Measurements from ENCODE around the gene FCRLB.
A peak's percentile ranks its signal among the peaks of the same experiment; 100 is the strongest.

Gene FCRLB

GRCh38 chr1:161718559-161719324, 2.6 kb upstream of the FCRLB start:
- Histone ChIP-seq H3K4me3 (no peak overlapping the region), H3K27ac (no peak overlapping the region)

GRCh38 chr1:161719325-161719611, 2.1 kb upstream of the FCRLB start:
- Histone ChIP-seq H3K4me3 (no peak overlapping the region), H3K27ac (no peak overlapping the region)

- Histone ChIP-seq H3K27ac (no peak overlapping the region), H3K4me3 (no peak overlapping the region)
Observed at GRCh38 chr1:161720422-161720821, 922 bp upstream of the FCRLB start.

- Histone ChIP-seq H3K27ac (no peak overlapping the region), H3K4me3 (no peak overlapping the region)
Observed at GRCh38 chr1:161721738-161722343, 497 bp downstream of the FCRLB start.

- Histone ChIP-seq H3K4me3 (no peak overlapping the region), H3K27ac (no peak overlapping the region)
Observed at GRCh38 chr1:161722406-161722805, 1.1 kb downstream of the FCRLB start.

GRCh38 chr1:161723459-161724141, 2.3 kb downstream of the FCRLB start:
- H3K27ac ChIP-seq = no peak overlapping the region
- H3K4me3 ChIP-seq = no peak overlapping the region

GRCh38 chr1:161725258-161725907, 4.0 kb downstream of the FCRLB start:
- Histone ChIP-seq H3K27ac (peak overlapping the region in 17 of 21 experiments; percentile 74 to 95 (median 85)), H3K4me3 (peak overlapping the region; percentile 58 to 85 (median 76))

GRCh38 chr1:161725908-161726472, 4.6 kb downstream of the FCRLB start:
- peak overlapping the region; percentile 29 to 95 (median 85) for H3K27ac ChIP-seq
- H3K4me3 ChIP-seq = peak overlapping the region; percentile 58 to 85 (median 76)

- Histone ChIP-seq H3K27ac (peak overlapping the region; percentile 54 to 95 (median 85)), H3K4me3 (peak overlapping the region; percentile 58 to 85 (median 76))
Observed at GRCh38 chr1:161726473-161727255, 5.3 kb downstream of the FCRLB start.

GRCh38 chr1:161727256-161727924, 6.0 kb downstream of the FCRLB start:
- peak overlapping the region; percentile 58 to 85 (median 76) for H3K4me3 ChIP-seq

GRCh38 chr1:161728376-161729226, 7.3 kb downstream of the FCRLB start:
- H3K27ac ChIP-seq = no peak overlapping the region
- H3K4me3 ChIP-seq = no peak overlapping the region

More at GRCh38 chr1:161727256-161727924, 6.0 kb downstream of the FCRLB start:
- H3K27ac ChIP-seq = peak overlapping the region; percentile 54 to 95 (median 85)

GRCh38 chr1:161730050-161730564, 8.8 kb downstream of the FCRLB start:
- H3K27ac ChIP-seq = no peak overlapping the region

GRCh38 chr1:161731241-161731640, 9.9 kb downstream of the FCRLB start:
- Histone ChIP-seq H3K27ac (no peak overlapping the region), H3K4me3 (no peak overlapping the region)

More at GRCh38 chr1:161730050-161730564, 8.8 kb downstream of the FCRLB start:
- no peak overlapping the region for H3K4me3 ChIP-seq

- no peak overlapping the region for H3K4me3 ChIP-seq
- H3K27ac ChIP-seq = no peak overlapping the region
Observed at GRCh38 chr1:161731981-161732718, 10.8 kb downstream of the FCRLB start.

- H3K4me3 ChIP-seq = no peak overlapping the region
Observed at GRCh38 chr1:161733526-161733925, 12.2 kb downstream of the FCRLB start.

GRCh38 chr1:161735837-161736236, 14.5 kb downstream of the FCRLB start:
- Histone ChIP-seq H3K27ac (peak overlapping the region in 1 of 21 experiments; percentile 14), H3K4me3 (no peak overlapping the region)

More at GRCh38 chr1:161733526-161733925, 12.2 kb downstream of the FCRLB start:
- H3K27ac ChIP-seq = peak overlapping the region in 7 of 21 experiments; percentile 4 to 76 (median 42)

Data from skin epidermis (tissue), 12 donors.